ENCODE results near the gene DUSP5.

The DUSP5 gene

GRCh38 chr10:110546499-110547110 lies 48.9 kb downstream of the DUSP5 start:
- DNase-seq (ENCODE audit: low read depth), result no peak

- no peak for DNase-seq (ENCODE audit: low read depth)
Observed at GRCh38 chr10:110547139-110547761, 49.5 kb downstream of the DUSP5 start.

- no peak for DNase-seq (ENCODE audit: low read depth)
Observed at GRCh38 chr10:110548002-110548401, 50.3 kb downstream of the DUSP5 start.

GRCh38 chr10:110549211-110549610 lies 51.5 kb downstream of the DUSP5 start:
- DNase-seq (ENCODE audit: low read depth), result no peak

GRCh38 chr10:110553905-110554304 lies 56.2 kb downstream of the DUSP5 start:
- DNase-seq (ENCODE audit: low read depth), result no peak

GRCh38 chr10:110556296-110556695 lies 58.6 kb downstream of the DUSP5 start:
- DNase-seq (ENCODE audit: low read depth), result no peak

- DNase-seq (ENCODE audit: low read depth), result no peak
Observed at GRCh38 chr10:110556969-110557601, 59.4 kb downstream of the DUSP5 start.

GRCh38 chr10:110558041-110558440 lies 60.3 kb downstream of the DUSP5 start:
- no peak for DNase-seq (ENCODE audit: low read depth)

GRCh38 chr10:110560012-110560411 lies 62.3 kb downstream of the DUSP5 start:
- no peak for DNase-seq (ENCODE audit: low read depth)
